HG02642 (cell line): ENCODE data around the gene ZNF722.
"Not testable (repeated sequence)": the region's sequence is repeated elsewhere in the genome, so short reads cannot be mapped to it uniquely, and the experiment has no call there.

Experiments used
- ATAC-seq: cut with Tn5 transposase; IDR thresholded peaks from one replicate; pipeline ENCODE4 v1.9.1; 2021; ENCODE audit warnings: mild to moderate bottlenecking; ENCODE audit not compliant: unreplicated experiment, poor library complexity

ZNF722 gene

DNA sequence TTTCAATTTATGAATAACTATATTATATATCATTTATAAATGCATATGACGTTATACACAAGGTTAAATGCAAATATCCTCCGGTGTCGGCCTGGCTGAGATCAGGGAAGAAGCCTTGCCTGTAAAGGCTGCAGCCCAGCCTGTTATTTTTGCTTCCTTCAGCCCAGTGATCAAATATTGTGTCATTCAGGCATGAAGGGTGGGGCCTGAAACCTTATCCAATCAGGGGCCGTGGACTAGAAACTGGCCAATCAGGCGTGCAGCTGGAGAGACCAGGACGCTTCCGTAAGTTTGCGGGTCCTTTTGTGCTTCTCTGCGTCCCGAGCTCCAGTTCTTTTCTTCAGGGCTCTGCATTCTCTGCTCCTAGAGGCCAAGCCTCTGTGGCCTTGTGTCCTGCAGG is at the start of gene ZNF722:
Gene ZNF722 (plus strand): TSS at position 301 of the 400 bp plus-strand sequence. CDS start 113 bp downstream, outside the sequence.
- no peak for ATAC-seq

DNA sequence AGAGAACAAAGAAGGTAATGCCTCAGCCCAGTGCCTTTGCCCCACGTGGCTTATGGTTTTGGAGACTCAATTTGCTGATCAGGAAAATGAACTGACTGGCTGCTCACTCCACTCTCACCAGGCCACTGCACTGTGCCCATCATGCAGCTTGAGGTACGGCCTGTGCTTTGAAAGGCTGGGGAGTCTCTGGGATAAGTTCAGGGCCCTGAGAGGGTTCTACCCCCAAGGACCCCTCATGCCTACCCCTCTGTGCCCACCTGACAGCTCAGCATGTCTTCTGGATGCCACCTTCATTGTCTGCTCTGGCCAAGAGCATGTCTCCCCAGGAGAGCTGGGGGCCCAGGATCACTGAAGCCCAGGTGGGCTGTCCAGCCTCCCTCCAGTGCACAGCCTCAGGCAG is 45.5 kb upstream of the ZNF722 start:
- ATAC-seq, result no peak

DNA sequence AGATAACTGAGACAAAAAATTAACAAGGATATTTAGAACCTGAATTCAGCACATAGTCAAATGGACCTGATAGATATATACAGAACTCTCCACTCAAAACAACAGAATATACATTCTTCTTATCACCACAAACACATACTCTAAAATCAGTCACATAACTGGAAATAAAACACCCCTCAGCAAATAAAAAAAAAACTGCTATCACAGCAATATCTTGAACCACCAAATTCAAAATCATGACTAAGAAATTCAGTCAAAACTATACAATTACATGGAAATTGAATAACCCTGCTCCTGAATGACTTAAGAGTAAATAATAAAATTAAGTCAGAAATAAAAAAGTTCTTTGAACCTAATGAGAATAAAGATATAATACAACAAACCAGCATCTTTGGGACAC is 30.0 kb upstream of the ZNF722 start:
- ATAC-seq, result no peak

DNA sequence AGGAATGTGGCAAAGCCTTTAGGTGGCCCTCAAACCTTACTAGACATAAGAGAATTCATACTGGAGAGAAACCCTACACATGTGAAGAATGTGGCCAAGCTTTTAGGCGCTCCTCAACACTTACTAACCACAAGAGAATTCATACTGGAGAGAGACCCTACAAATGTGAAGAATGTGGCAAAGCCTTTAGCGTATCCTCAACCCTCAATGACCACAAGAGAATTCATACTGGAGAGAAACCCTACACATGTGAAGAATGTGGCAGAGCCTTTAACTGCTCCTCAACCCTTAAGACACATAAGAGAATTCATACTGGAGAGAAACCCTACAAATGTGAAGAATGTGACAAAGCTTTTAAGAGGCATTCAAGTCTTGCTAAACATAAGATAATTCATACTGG is 16.8 kb downstream of the ZNF722 start:
- not testable (repeated sequence) for ATAC-seq

DNA sequence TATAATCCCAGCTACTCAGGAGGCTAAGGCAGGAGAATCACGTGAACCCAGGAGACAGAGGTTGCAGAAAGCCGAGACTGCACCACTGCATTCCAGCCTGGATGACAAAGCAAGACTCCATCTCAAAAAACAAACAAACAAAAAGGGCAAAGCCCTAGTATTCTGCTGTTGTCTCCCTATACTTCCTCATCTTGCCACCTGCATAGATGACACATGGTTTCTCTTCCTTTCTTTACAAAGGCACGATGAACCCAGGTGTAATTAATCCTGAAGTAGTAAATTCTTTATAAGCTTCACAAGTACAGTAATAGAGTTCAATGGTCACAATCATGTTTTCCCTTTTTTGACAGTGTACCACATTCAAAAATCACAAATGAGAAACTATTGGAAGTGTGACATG is 36.7 kb downstream of the ZNF722 start:
- ATAC-seq, result no peak

DNA sequence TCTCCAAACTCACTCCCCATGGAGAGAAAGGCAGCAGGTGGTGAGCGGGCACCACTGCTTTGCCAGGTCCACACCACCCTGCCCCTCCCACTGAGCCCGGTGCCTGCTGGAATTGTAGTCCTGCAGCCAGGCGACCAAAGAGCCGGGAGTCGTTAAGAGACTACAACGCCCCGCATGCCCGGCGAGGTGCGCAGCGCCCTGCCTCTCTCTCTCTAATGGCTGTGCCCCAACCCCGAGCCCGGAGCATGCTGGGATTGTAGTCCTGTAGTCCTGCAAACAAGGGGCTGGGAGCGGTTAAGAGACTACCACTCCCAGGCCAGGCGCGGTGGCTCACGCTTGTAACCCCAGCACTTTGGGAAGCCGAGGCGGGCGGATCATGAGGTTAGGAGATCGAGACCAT is 38.4 kb downstream of the ZNF722 start:
- ATAC-seq, result no peak

DNA sequence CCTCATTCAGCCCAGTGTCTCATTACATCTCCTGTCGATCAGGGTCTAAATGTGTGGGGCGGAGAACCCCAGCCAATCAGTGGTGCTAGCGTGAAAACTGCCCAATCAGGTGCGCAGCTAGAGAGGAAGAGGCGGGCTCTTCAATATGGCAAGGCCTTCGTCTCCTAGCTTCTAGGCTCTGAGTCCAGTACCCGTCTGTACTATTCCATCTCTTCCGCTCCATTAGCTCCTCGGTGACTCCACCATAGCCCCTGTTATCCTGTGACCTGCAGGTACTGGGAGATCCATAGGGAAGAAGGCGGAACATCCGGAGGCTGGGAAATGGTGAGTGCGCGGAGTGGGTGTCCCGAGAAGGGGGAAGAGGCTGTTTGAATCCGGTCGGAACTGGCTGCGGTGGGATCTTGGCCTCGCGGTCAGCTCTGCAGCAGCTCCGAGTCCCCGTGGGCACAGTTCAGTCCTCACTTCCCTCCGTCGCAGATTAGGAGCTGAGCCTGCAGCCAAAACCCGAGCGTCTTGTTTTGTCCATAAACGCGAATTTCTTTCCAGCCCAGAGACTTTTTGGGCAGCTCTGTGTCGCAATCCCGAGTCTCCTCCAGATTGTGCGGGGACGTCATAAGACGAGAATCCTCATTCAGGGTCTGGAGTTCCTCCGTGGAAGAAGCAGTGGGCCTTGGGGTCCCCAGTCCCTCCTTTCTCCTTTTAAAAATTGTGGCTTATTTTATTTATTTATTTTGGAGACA is 46.8 kb downstream of the ZNF722 start, which contains the start of gene ZNF727:
Gene ZNF727 (plus strand): TSS at position 134 of the 740 bp plus-strand sequence. CDS start 188 bp downstream, at position 322.
- ATAC-seq, result no peak

DNA sequence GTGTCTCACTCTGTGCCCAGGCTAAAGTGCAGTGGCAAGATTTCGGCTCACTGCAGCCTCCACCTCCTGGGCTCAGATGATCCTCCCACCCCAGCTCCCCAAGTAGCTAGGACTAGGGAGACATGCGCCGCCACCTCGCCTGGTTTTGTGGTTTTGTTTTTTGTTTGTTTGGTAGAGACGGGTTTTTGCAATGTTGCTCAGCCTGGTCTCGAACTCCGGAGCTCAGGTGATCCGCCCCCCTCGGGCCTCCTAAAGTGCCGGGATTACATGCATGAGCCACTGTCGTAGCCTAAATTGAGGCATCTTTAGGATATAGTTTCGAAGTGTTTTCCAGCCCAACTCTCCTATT is 47.4 kb downstream of the ZNF722 start:
- ATAC-seq, result no peak
